ENCODE data around the gene RCN2.

The RCN2 gene

DNA sequence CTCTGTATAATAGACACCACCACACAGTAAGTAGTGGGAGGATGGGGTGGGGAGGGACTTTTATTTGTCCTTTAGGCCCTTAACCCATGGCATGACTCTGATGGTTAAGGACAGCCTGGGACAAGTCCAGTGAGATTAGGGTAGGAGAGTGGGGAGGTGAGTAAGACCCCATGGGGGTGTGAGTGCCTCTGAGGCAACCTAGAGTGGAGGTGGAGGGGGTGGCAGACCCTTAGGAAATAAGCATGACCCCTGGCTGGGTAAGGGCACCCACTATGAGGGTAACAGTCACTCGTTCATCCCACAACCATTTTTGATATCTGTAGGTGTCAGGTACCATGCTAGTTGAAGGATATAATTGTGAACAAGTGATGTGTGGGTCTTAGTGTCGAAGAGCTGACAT lies 42.4 kb downstream of the RCN2 start:
- DNase-seq (ENCODE audit: low spot score), result no peak

DNA sequence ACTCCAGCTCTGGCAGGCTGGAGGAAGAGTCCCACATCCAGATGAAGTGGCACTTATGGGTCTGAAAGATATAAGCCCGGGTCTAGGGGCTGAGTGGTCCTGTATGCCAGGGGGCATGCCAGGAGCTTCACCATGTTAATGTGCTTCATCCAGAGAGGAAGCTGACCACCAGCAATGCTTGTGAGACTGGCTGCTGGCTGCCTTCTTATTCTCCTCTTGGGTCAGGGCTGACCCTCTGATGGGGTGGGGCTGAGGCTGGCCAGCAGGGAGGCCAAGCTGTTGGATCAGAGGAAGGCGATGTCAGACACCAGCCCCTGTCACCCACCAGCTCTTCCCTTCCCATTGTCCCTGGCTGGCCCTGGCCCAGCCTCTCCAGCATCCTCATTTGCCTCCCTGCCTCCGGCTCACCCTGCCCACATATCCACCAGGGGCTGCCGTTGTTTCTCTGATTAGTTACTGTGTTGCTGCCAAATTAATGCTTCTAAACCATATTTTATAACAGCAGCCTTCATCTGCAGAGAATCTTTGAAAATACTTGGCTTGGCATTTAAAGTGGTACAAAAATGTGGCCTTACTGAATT lies 43.0 kb downstream of the RCN2 start:
- no peak for DNase-seq (ENCODE audit: low spot score)

GRCh38 chr15:76976141-76976540 lies 44.6 kb downstream of the RCN2 start:
- no peak for DNase-seq (ENCODE audit: low spot score)

DNA sequence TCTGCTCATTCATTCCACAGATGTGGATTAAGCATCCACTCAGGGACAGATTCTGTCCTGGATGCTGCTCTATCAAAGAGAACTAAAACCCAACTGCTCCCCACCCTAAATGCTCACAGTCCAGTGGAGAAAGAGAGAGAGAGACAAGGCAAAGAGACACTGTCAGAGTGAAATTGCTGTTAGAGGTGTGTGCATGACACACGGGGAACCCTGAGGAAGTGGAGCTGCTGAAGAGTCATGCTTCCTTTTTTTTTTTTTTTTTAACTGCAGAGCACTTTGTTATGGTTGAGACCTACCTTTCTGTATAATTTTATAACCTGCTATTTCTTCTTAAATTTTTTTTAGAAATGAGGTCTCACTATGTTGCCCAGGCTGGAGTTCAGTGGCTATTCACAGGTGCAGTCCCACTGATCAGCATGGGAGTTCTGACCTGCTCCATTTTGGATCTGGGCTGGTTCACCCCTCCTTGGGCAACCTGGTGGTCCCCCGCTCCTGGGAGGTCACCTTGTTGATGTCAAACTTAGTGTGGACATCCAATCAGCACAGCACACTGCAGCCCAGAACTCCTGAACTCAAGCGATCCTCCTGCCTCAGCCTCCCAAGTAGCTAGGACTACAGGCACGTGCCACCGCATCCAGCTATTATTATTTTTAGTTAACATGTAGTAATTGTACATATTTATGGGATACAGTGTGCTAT lies 45.2 kb downstream of the RCN2 start:
- no peak for DNase-seq (ENCODE audit: low spot score)

GRCh38 chr15:76978522-76979330 lies 47.2 kb downstream of the RCN2 start:
- DNase-seq (ENCODE audit: low spot score), result no peak

DNA sequence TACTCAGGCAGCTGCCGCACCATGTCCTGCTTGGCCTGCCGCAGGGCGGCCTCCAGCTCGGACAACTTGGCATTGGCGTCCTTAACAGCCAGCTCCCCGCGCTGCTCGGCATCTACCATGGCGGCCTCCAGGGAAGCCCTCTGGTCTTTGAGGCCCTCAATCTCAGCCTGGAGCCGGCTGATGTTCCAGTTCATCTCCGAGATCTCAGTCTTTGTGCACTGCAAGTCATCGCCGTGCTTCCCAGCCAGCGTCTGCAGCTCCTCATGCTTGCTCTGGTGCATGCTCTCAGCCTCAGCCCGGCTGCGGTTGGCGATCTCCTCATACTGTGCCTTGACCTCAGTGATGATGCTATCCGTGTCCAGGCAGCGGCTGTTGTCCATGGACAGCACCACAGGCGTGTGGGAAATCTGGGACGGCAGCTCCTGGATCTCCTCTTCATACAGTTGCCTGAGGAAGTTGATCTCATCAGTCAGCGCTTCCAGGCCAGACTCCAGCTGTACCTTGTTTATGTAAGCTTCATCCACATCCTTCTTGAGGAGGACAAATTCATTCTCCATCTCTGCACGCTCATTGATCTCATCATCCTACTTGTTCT lies 47.9 kb downstream of the RCN2 start:
- no peak for DNase-seq (ENCODE audit: low spot score)

- no peak for DNase-seq (ENCODE audit: low spot score)
These were observed 48.5 kb downstream of the RCN2 start for GRCh38 chr15:76979996-76980520.

DNA sequence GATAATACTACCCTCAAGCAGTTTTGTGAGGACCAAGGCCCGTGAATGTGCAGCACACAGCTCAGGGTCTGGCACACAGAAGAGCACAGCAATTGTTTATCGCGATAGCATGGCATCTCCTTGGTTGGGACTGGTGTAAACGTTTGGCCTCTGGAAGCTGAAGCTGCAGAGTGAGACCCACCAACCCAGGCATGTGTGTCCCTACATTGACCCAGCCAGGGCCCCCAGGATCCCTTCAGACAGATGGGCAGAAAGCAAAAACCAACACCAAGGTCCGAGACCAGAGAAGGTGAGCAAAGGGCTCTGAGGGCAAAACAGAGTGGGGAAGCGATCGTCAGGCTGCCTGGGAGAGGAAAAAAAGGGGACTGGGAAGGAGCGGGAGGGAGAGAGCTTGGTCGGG lies 50.8 kb downstream of the RCN2 start:
- no peak for DNase-seq (ENCODE audit: low spot score)

- DNase-seq (ENCODE audit: low spot score), result no peak
These were observed 51.2 kb downstream of the RCN2 start for GRCh38 chr15:76982756-76983155.

DNA sequence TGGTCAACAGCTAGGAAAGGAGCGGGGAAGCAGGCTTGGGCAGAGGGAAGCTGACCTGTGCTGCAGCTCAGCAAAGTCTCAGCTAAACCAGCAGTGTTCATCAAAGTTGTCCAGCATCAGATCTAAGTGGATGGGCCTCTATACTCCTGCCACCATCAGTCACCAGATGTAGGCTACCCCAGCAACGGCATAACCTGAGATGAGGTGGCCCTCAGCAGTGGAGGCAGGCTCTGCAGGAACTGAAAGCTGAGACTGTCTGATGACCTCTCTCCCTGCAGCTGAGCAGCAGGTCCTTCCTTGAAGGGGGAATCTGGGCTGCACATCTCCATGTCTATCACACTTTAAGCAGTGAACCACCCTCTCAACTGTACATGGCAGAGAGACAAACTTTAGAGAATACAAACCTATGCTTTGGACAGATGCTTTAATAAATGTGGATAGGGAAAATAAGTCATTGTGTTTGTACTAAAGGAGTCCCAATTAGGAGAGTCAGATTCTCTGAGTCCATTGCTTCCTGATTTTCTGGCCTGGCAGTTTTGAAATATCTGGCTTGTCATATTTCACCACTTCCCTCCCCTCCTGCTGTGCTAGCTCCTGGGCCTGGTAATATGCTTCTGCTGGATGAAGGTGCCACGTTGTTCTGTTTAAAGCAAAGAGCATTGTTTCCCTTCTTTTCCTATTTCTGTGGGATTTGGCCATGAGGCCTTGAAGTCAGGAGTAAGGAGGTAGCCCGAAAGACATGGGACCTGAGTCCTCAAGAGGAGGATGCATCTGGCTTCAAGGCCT lies 52.2 kb downstream of the RCN2 start:
- no peak for DNase-seq (ENCODE audit: low spot score)

GRCh38 chr15:76986743-76987142 lies 55.2 kb downstream of the RCN2 start:
- no peak for DNase-seq (ENCODE audit: low spot score)

DNA sequence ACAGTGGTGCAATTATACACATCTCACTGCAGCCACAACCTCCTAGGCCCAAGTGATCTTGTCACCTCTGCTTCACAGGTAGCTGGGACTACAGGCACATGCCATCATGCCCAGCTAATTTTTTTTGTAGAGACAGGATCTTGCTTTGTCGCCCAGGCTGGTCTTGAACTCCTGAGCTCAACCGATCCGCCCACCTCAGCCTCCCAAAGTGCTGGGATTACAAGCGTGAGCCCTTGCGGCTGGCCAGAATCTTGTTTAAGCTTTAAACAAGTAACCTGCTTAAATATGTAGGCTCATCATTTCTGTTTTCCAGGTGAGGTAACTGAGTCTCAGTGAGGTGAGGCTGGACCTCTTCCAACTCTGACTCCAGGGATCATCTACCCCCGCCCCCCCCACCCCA lies 55.7 kb downstream of the RCN2 start:
- DNase-seq (ENCODE audit: low spot score), result no peak

- DNase-seq (ENCODE audit: low spot score), result no peak
These were observed 56.6 kb downstream of the RCN2 start for GRCh38 chr15:76987896-76988860.

DNA sequence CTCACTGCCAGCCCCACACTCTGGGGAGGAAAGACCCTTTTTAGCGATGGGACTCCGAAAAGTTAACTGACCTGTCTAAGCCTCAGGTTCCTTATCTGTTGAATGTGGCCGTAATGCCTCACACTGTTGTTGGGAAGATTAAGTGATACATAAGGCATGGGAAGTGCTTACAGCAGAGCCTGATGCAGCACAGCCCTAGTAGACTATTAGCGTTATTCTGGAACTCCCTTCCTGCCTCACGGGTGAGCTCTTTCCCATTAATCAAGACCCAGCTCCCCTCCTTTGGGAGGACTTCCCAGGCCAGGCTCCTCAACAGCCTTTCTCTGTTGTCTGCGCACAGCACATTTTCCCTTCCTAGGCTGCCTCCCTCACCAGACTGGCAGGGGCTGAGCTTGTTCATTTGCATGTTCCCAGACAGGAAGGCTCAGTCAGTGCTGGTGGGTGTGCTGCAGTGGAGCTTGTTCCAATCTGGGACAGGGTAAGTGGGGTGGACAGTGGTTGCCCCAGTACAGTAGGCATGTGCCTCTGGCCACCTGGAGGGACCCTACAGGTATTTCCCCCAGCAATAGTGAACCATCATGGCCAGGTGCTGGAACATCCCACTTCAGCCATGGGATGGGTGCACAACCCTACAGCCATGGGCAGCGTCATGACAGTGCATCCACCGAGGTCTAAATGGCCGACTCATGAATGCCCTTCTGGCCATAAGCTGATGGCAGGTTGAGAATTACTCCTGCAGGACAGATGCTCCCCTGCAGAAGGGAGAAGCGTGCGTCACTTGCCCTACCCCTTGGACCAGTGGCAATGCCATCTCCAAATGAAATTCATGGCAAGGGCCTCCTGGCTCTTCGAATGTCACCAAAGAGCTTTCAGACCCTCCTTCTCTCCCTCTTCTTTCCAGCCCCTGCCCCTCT lies 57.6 kb downstream of the RCN2 start:
- no peak for DNase-seq (ENCODE audit: low spot score)

DNA sequence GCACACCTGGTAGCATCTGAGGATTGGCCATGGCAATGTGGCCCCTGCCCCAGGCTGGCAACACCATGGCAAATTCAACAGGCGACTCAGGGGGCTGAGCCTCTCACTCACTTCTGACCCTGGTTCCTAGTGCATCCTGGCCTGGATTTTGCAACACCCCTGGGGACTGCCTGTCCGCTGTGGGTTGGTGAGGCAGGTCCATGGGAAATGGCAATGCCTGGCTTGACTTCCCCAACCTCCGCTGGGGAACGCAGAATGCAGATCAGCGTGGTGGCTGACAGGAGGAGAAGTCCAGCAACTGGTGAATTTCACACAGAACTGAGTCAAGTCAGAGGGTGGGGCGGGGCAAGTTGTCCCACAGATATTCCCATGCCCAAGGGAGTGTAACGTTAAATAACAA lies 59.5 kb downstream of the RCN2 start:
- DNase-seq (ENCODE audit: low spot score), result no peak

- no peak for DNase-seq (ENCODE audit: low spot score)
These were observed 60.4 kb downstream of the RCN2 start for GRCh38 chr15:76991741-76992645.

DNA sequence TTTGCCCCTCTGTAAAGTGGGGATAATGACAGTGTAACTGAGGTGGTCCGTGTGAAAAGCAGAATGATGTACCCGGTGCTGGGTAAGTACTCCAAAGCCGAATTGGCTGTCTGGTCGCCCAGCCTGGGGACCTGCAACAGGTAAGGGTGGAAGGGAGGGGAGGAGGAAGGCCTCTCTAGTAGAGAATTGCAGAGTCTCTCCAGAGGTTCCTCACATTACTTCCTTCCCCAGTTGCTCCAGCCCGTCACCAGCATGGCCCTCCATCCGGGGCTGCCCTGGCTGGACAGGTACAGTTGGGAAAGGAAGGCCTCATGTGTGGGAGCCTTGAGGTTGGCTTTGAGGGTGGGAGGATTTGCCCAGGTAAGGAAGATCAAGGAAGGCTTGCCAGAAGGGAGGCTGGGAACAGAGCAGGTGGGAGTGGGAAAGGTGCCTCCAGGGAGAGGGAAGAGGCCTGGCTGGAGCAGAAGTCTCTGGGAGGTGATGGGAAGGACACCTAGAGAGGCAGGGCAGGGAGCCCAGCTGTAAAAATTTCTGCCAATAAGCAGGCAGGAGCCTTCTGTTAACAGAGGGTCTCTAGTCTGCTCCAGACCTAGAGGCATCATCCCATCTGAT lies 61.7 kb downstream of the RCN2 start:
- no peak for DNase-seq (ENCODE audit: low spot score)

DNA sequence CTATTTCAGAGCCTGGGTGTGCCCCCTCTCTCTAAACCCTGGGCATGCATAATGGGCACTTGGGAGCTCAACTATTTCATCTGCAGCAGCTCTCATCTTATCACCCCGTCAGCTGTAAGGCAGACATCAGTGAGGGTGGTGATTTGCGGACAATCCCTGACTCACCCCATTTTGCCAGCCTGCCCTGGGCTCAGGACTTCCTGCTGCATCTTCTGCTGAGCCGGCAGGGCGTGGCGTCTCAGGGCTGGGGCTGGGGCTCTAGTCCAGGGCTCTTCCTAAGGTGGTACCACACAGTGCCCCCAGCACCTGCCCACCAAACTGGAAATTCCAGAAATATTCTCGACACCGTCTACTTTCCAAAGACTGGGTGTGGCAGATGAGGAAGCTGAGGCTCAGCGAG lies 62.5 kb downstream of the RCN2 start:
- DNase-seq (ENCODE audit: low spot score), result no peak

Measured in GM03348 (cell line).